ENCODE results near the gene EIF2S3.

GRCh38 chrX:24110069-24110468, 55.3 kb downstream of the EIF2S3 start:
- TF ChIP-seq POLR2A (IDR thresholded peaks at IDR 0.05; ENCODE audit: low read length) (no peak), GATA1 (IDR thresholded peaks at IDR 0.05; ENCODE audit: low read depth, low read length) (no peak)

Data from erythroblast (primary cell).